K562 (cell line): ENCODE results near the gene KDM4F. TPM values are rescaled to one million over a fixed set of nuclear protein-coding genes. Genes with fewer than 3 reads are reported as not detected.

ENCODE experiments used
- FOSL1 ChIP-seq: fragments of 200-800 bp; sonication (Bioruptor generic); conservative IDR thresholded peaks from 2 replicates; pipeline ENCODE4 v1.6.1; 2016; ENCODE audit warnings: missing genetic modification characterization, missing compliant biosample characterization
- FOXP1 ChIP-seq: sonication (generic); formaldehyde crosslinking; IDR thresholded peaks from 2 replicates; pipeline ENCODE4 v1.8.0; 2022; ENCODE audit warnings: mild to moderate bottlenecking, missing genetic modification reagents
- KLF6 ChIP-seq: fragments of 250-450 bp; sonication (Bioruptor Pico); IDR thresholded peaks from 2 replicates; pipeline ENCODE4 v1.4.0; 2020; ENCODE audit warnings: mild to moderate bottlenecking, moderate library complexity, borderline replicate concordance
- MCM2 ChIP-seq: fragments of 450-650 bp; IDR thresholded peaks from 2 replicates; pipeline ENCODE4 v1.6.1; 2017; ENCODE audit warnings: low read depth, mild to moderate bottlenecking
- RCOR1 ChIP-seq, 2 experiments: IDR thresholded peaks; 2 replicates each; pipeline ENCODE4 v1.6.1; 2012; ENCODE audit warnings: low read depth in 2 of 2, low read length in 2 of 2, borderline replicate concordance in 1 of 2, improper control_type of control experiment in 1 of 2
- SMARCC2 ChIP-seq: fragments of 450-650 bp; IDR thresholded peaks from 2 replicates; pipeline ENCODE4 v1.6.1; 2017; ENCODE audit warnings: antibody characterized with exemption, moderate library complexity, mild to moderate bottlenecking, low read depth
- SPI1 ChIP-seq: IDR thresholded peaks from 2 replicates; pipeline ENCODE4 v1.6.1; 2011; ENCODE audit warnings: low read depth, low read length, control low read depth, borderline replicate concordance
- TAF9B ChIP-seq: fragments of 450-650 bp; IDR thresholded peaks from 2 replicates; pipeline ENCODE4 v1.6.1; 2018; ENCODE audit warnings: mild to moderate bottlenecking; ENCODE audit not compliant: partially characterized antibody
- TCF3 ChIP-seq: sonication (generic); formaldehyde crosslinking; IDR thresholded peaks from 2 replicates; pipeline ENCODE4 v1.4.0; 2020; ENCODE audit warnings: mild to moderate bottlenecking, missing genetic modification reagents
- ZNF175 ChIP-seq: fragments of 200-800 bp; sonication (Bioruptor generic); IDR thresholded peaks from 2 replicates; pipeline ENCODE4 v1.6.1; 2016; ENCODE audit warnings: low read depth, mild to moderate bottlenecking, missing genetic modification characterization, missing compliant biosample characterization
- ZNF232 ChIP-seq: sonication (generic); formaldehyde crosslinking; IDR thresholded peaks from 2 replicates; pipeline ENCODE4 v1.8.0; 2022; ENCODE audit warnings: mild to moderate bottlenecking, missing genetic modification reagents
- ZNF280A ChIP-seq: fragments of 450-650 bp; IDR thresholded peaks from 2 replicates; pipeline ENCODE4 v1.6.1; 2018; ENCODE audit warnings: mild to moderate bottlenecking, low read depth; ENCODE audit not compliant: partially characterized antibody
- ZNF280B ChIP-seq: fragments of 250-450 bp; sonication (Bioruptor Pico); IDR thresholded peaks from 2 replicates; pipeline ENCODE4 v1.5.1; 2021; ENCODE audit warnings: mild to moderate bottlenecking
- ZNF639 ChIP-seq, 2 experiments: fragments of 200-800 bp in 1 of 2; sonication (Bioruptor generic) in 1 of 2; sonication (generic) in 1 of 2; formaldehyde crosslinking in 1 of 2; IDR thresholded peaks in 1 of 2; conservative IDR thresholded peaks in 1 of 2; 2 replicates each; pipeline versions ENCODE4 v1.5.0 to v1.6.1; 2016 to 2020; ENCODE audit warnings: missing compliant biosample characterization in 1 of 2, missing genetic modification characterization in 1 of 2, missing genetic modification reagents in 1 of 2
- ZNF707 ChIP-seq: fragments of 250-450 bp; sonication (Bioruptor Pico); conservative IDR thresholded peaks from 2 replicates; pipeline ENCODE4 v1.8.0; 2022; ENCODE audit warnings: inconsistent platforms, mild to moderate bottlenecking, moderate library complexity
- ZNF75A ChIP-seq: fragments of 450-650 bp; formaldehyde crosslinking; IDR thresholded peaks from 2 replicates; pipeline ENCODE4 v1.4.0; 2020; ENCODE audit warnings: mild to moderate bottlenecking
- ZSCAN32 ChIP-seq: fragments of 450-650 bp; formaldehyde crosslinking; IDR thresholded peaks from 2 replicates; pipeline ENCODE4 v1.4.0; 2020; ENCODE audit warnings: mild to moderate bottlenecking, moderate library complexity
- polyA plus RNA-seq, 8 experiments: library from polyadenylated mRNA; depleted of rRNA in 4 of 8; stranded (reverse) in 5 of 8; unstranded in 3 of 8; fragments of >200 nt; fragmentation: Nextera tagmentation in 2 of 8; fragmentation: Illumina TruSeq in 1 of 8; extraction: Ambion mirVana in 2 of 8; extraction: Trizol in 1 of 8; gene quantifications; 2 replicates each; pipeline versions ENCODE4 v1.2.1 to v1.2.3, GENCODE V29; 2011 to 2014; ENCODE audit warnings: inconsistent platforms in 1 of 8, missing spikeins in 1 of 8
- total RNA-seq, 7 experiments: library from RNA; depleted of rRNA in 6 of 7; stranded (reverse); fragments of >200 nt in 6 of 7; fragmentation: Illumina TruSeq in 2 of 7; extraction: Trizol in 2 of 7; gene quantifications; 2 replicates each; pipeline versions ENCODE4 v1.2.1 to v1.2.3, GENCODE V29; 2011 to 2021; ENCODE audit warnings: low replicate concordance in 1 of 7

KDM4F gene
- total and polyA plus RNA-seq, 9 of the 15 experiments (the other 6 are each of a cell fraction or from before 2014, with no cell fraction given), result not detected

- TF ChIP-seq ZNF175 (CRISPR knock-in tag) (0 out of 2 replicates have a peak, but pooled peaks have one; percentile 76), FOSL1 (peak; percentile 82), SPI1 (0 out of 2 replicates have a peak, but pooled peaks have one; percentile 10), ZNF280A (no peak), ZNF280B (CRISPR knock-in tag) (no peak), ZNF232 (no peak), FOXP1 (CRISPR knock-in tag) (no peak), ZNF707 (CRISPR knock-in tag) (0 out of 2 replicates have a peak, but pooled peaks have one; percentile 42), ZNF639 (CRISPR knock-in tag; conservative IDR thresholded peaks at IDR 0.05 in 1 of 2, IDR thresholded peaks at IDR 0.05 in 1 of 2) (peak in 1 of 2 experiments; percentile 89; a peak in 2 of 4 replicates), MCM2 (no peak), TCF3 (CRISPR knock-in tag) (peak; percentile 93), SMARCC2 (peak; percentile 90), RCOR1 (IDR thresholded peaks at IDR 0.05; ENCODE audit: borderline replicate concordance in 1 of 2, low read depth in 2 of 2, low read length in 2 of 2) (peak in 1 of 2 experiments; percentile 94; a peak in 3 of 4 replicates), ZSCAN32 (no peak), KLF6 (CRISPR knock-in tag) (peak; percentile 73; the same call in 1 of the 2 replicates), TAF9B (no peak), ZNF75A (CRISPR knock-in tag) (no peak)
These were observed 51.0 kb downstream of the KDM4F start (continued) for GRCh38 chr11:95100191-95100648.
